Measurements from ENCODE around the gene TATDN3. TPM values are rescaled to one million over a fixed set of nuclear protein-coding genes. Genes with fewer than 3 reads are reported as not detected.

TATDN3 gene
- total RNA-seq, 1 experiment from 2014 or later, result 13.8 TPM

DNA sequence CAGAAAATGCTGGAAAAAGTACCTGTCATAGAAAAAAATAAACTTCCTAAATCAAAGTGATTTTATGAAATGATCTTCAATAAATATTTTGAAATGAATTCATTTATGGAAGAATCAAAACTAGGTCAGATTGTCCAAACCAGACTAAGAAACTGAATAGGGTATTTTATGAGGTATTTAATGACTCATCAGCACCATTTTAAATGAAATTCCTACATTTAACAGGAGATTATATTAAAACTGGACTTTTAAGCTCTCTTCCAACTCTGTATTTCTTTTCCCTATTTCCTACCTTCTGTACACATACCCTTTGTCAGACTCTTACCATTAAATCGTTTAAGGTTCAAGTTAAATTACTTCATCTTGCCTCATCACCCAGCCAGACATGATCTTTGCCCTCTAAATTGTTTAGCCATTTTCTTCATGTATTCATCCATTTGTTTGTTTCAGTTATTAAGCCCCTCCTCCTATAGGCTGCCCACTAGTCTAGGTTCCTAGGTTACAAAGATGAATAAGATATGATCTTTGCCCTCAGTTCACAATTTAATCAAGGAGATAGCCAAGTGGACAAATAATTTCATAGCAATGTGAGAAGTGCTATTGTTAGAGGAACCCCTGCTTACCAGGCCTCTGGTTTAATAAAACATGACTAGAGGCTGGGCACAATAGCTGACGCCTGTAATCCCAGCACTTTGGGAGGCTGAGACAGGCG lies 25.0 kb downstream of the TATDN3 start:
- Histone ChIP-seq H3K27ac (ENCODE audit: insufficient read length, low read depth, low read length) (no peak overlapping the region), H2BK120ac (ENCODE audit: low read depth, low read length, poor library complexity, severe bottlenecking) (no peak overlapping the region), H4K5ac (ENCODE audit: insufficient read length, low read depth, low read length) (no peak overlapping the region), H4K20me1 (ENCODE audit: control insufficient read depth, insufficient read depth, insufficient read length) (no peaks in the 10 kb centered on the region), H2BK15ac (ENCODE audit: low read depth, low read length) (no peak overlapping the region), H3K18ac (ENCODE audit: insufficient read length, low read depth, low read length) (no peak overlapping the region), H3T11ph (ENCODE audit: low read length) (no peak overlapping the region), H4K8ac (replicated peaks; ENCODE audit: insufficient read length, low read depth, low read length) (no peak overlapping the region), H2BK5ac (ENCODE audit: insufficient read length, low read length) (no peak overlapping the region), H3K79me2 (ENCODE audit: insufficient read depth, low read length) (no peaks in the 10 kb centered on the region), H3K23ac (ENCODE audit: insufficient read length, low read depth, low read length) (no peak overlapping the region), H3K9me3 (ENCODE audit: control insufficient read depth, low read depth, low read length) (no peaks in the 10 kb centered on the region), H3K4me2 (ENCODE audit: insufficient read depth, insufficient read length, low read length) (no peak overlapping the region), H4K91ac (ENCODE audit: insufficient read length, low read depth, low read length) (no peak overlapping the region), H3K14ac (ENCODE audit: insufficient read depth, low read length) (no peak overlapping the region), H3K4ac (ENCODE audit: low read depth, low read length) (no peak overlapping the region), H3K4me1 (ENCODE audit: insufficient read depth, low read length) (0 out of 2 replicates have a peak, but pooled peaks cover 3% of the 10 kb centered on the region), H3K56ac (ENCODE audit: insufficient read length, low read depth, low read length) (no peak overlapping the region), H2BK20ac (ENCODE audit: low read depth, low read length, poor library complexity, severe bottlenecking) (no peak overlapping the region), H2BK12ac (ENCODE audit: insufficient read length, low read depth, low read length) (no peak overlapping the region), H3K79me1 (ENCODE audit: insufficient read depth, low read depth, low read length, poor library complexity, severe bottlenecking) (no peaks in the 10 kb centered on the region), H2AFZ (ENCODE audit: low read length) (no peak overlapping the region), H2AK5ac (ENCODE audit: insufficient read length, low read length) (no peak overlapping the region), H3K23me2 (ENCODE audit: insufficient read length, low read depth, low read length, poor library complexity, severe bottlenecking) (no peaks in the 10 kb centered on the region), H3K9ac (ENCODE audit: extremely low read depth, insufficient read length, low read length) (no peak overlapping the region), H3K27me3 (ENCODE audit: insufficient read depth, low read length) (no peaks in the 10 kb centered on the region)
- Mint-ChIP-seq H3K36me3 (ENCODE audit: insufficient read depth in 1 of 3, low read depth in 3 of 3) (peaks cover 0 to 2% (median 0%) of the 10 kb centered on the region in 3 experiments; a peak in 1 of 7 replicates), H3K4me3 (no peak overlapping the region), H3K9me3 (no peaks in the 10 kb centered on the region), H3K27me3 (ENCODE audit: low read depth) (no peaks in the 10 kb centered on the region; the same call in 1 of the 2 replicates), H3K4me1 (peaks cover 11% of the 10 kb centered on the region in 2 experiments), H3K27ac (no peak overlapping the region)
- TF ChIP-seq, protein P1, sequence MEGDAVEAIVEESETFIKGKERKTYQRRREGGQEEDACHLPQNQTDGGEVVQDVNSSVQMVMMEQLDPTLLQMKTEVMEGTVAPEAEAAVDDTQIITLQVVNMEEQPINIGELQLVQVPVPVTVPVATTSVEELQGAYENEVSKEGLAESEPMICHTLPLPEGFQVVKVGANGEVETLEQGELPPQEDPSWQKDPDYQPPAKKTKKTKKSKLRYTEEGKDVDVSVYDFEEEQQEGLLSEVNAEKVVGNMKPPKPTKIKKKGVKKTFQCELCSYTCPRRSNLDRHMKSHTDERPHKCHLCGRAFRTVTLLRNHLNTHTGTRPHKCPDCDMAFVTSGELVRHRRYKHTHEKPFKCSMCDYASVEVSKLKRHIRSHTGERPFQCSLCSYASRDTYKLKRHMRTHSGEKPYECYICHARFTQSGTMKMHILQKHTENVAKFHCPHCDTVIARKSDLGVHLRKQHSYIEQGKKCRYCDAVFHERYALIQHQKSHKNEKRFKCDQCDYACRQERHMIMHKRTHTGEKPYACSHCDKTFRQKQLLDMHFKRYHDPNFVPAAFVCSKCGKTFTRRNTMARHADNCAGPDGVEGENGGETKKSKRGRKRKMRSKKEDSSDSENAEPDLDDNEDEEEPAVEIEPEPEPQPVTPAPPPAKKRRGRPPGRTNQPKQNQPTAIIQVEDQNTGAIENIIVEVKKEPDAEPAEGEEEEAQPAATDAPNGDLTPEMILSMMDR (conservative IDR thresholded peaks at IDR 0.05), result no peak
- no CpG with 5 or more reads among the region's 3 CpGs for WGBS (ENCODE audit: extremely low coverage, insufficient read length, low lambda C conversion rate)
- DNase-seq, result no peak
